Fibroblast of skin of left quadriceps (primary cell): Measurements from ENCODE around the gene KLHL17.
A peak's percentile ranks its signal among the peaks of the same experiment; 100 is the strongest.

ENCODE experiments used
- DNase-seq, 2 experiments: peaks; one replicate each; pipeline ENCODE4 v3.0.0-alpha.2; 2013; ENCODE audit warnings: low read depth in 2 of 2

Gene KLHL17

DNA sequence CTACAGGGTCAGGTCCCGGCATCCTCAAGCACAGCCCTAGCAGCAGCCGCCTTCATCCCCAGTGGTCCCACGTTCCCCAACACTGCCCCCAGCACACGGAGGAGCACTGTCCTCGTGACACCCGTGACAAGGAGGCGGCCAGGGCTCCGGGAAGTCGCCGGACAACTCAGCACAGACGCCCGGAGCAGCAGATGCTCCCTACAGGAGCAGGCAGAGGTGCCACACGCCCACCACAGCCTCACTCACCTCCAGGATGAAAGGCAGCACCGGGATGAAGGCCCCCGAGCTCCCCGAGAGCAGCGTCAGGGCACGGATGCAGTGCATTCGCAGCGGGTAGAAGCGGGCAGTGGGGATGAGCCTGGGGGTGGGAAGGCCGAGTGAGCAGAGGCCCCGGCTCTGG, 9.5 kb upstream of the KLHL17 start:
- DNase-seq: no peak

- no peak for DNase-seq
Observed at GRCh38 chr1:951364-951763, 9.0 kb upstream of the KLHL17 start.

- no peak for DNase-seq
Observed at GRCh38 chr1:952201-952600, 8.2 kb upstream of the KLHL17 start.

DNA sequence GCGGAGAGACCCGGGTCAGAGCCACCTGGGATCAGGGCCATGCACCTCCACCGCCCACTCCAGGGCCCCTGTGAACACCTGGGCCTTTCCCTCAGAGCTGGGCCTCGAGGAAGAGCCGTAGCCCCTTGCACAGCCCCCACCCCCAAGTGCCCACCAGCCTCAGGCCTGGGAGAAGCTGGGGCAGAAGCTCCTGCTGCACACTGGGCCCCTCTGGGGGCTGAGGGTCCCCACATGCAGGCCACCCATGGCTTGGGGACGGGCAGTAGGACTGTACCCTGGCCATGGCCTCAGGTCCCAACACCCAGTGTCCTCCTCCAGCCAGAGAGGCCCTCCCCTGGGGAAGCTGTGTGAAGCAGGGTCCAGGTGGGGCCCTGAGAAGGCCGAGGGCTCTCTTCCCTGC, 7.8 kb upstream of the KLHL17 start:
- DNase-seq: no peak

GRCh38 chr1:953524-954320, 6.7 kb upstream of the KLHL17 start:
- no peak for DNase-seq

DNA sequence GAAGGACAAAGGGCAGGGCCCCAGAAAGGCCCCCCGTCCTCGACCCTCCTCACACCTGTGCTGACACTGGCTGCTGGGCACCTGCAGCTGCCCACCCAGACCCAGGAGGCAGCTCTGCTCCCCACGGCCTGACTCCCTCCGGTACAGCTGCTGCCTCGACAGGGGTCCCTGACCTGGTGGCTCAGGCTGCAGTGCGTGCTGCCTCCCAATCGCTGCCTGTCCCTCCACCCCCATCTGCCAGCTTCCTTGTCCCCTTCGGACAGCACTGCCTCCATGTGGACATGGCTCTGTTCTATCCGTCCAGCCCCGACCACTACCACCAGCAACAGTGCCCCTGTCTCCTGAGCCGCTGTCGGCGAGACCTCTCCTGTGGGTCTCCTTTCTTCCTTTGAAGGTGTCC, 5.5 kb upstream of the KLHL17 start:
- DNase-seq: no peak

GRCh38 chr1:955474-955873, 4.9 kb upstream of the KLHL17 start:
- no peak for DNase-seq

DNA sequence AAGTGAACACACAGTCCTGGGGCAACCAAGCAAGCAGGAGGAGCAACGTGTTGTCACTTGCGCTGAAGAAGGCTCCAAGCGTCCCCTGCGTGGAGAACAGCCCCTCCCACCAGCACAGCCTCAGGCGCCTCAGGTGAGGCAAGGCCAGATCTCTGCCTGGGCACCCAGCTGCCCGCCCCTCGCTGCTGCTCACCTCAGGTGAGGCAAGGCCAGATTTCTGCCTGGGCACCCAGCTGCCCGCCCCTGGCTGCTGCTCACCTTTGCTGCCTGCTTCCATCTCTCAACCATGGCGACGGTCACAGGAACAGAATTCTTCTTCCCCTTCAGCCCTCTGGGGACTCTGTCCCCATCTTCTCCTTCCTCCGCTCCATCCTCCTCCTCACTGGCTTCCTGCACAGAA, 3.7 kb upstream of the KLHL17 start:
- no peak for DNase-seq

DNA sequence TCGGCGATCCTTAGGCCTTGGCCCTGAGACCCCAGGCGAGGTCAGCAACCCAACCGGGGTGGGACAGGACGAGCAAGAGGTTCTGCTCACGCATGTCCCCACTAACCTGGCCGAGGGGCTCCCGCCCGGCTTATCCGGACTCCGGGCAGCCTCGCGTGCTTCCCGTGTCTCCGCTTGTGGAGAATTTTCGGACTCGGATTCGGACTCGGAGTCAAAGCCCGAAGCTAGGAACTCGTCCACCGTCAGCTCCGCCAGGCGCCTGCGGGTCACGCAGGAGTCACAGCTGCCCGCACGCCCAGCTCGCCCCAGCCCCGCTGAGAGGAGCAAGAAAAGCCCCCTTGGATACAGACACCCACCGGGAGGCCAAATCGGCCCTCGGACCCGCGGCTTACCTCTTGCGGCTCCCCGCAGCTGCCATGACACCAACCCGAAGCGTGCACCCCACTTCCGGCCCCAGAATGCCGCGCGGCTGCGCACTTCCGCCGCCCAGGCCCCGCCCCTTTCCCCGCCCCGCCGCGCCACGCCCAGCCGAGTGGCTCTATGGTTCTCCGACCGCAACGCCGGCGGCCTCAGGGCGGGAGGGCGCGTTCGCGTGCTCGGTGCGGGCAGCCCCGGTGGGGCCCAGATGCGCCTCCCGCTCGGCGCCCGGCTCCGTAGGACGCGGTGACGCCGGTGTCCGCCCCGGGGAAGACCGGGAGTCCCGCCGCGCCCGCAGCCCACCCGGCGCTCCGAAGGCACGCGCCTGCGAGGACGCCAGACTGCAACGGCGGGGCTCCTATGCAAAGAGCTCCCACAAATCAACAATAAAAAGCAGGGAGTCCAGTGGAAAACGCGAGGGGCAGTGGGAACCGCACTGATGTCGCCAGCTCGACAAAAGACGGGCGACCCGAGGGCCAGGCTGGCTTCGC, 1.3 kb upstream of the KLHL17 start, which contains the start of gene NOC2L:
NOC2L (minus strand) TSS at position 434 of the 908 bp plus-strand sequence; CDS start at position 418, 16 bp downstream.
- peak; percentile 70 to 73 for DNase-seq

GRCh38 chr1:959731-960362, 537 bp upstream of the KLHL17 start:
- no peak for DNase-seq

GRCh38 chr1:961132-961669, 817 bp downstream of the KLHL17 start:
- DNase-seq: no peak

- DNase-seq: no peak
Observed at GRCh38 chr1:962381-963300, 2.3 kb downstream of the KLHL17 start.

- no peak for DNase-seq
Observed at GRCh38 chr1:963301-963651, 2.9 kb downstream of the KLHL17 start.

DNA sequence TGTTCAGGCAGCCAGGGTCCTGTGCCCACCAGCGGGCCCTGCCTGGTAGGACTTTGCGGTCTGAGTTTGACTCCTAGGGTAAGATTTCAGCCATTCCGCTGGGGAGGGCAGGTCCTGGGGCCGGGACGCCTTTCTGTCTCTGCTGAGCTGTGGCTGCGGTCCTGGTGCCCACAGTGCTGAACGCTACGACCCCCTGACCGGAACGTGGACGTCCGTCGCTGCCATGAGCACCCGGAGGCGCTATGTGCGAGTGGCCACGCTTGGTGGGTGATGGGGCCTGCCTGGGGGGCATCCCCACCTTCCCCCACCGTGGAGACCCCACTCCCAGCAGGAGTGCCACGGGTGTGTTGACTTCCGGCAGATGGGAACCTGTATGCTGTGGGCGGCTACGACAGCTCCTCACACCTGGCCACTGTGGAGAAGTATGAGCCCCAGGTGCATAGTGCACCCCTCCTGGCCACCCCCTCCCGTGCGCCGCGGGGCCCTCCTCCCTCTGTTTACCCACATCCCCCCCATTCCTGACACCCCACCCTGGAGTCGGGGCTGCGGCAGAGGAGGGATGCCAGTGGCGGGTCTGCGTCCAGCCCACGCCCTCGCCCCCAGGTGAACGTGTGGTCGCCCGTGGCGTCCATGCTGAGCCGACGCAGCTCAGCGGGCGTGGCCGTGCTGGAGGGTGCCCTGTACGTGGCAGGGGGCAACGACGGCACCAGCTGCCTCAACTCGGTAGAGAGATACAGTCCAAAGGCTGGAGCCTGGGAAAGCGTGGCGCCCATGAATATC, 3.6 kb downstream of the KLHL17 start:
- no peak for DNase-seq

DNA sequence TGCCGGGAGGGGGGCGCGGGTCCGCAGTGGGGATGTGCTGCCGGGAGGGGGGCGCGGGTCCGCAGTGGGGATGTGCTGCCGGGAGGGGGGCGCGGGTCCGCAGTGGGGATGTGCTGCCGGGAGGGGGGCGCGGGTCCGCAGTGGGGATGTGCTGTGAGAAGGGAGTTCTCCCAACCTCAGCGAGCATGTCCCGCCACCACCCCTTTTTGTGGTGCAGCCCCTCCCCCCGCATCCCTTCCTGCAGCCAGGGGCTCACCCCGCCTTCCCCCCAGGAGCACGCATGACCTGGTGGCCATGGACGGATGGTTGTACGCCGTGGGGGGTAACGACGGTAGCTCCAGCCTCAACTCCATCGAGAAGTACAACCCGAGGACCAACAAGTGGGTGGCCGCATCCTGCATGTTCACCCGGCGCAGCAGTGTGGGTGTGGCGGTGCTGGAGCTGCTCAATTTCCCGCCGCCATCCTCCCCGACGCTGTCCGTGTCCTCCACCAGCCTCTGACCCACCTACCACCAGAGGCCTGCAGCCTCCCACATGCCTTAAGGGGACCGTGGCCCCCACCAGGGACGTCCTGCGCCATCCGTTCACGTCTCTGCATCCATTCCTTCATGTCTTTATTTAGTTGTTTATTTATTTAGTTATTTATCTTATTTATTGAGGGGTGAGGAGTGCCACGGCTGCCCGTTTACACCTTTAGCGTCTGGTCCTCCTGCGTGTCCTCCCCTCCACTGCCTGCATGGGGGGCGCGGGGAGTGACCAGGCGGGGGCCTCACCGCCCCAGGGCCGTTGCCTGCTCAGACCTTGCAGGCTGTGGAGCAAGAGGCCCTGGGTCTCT, 4.5 kb downstream of the KLHL17 start:
- no peak for DNase-seq

DNA sequence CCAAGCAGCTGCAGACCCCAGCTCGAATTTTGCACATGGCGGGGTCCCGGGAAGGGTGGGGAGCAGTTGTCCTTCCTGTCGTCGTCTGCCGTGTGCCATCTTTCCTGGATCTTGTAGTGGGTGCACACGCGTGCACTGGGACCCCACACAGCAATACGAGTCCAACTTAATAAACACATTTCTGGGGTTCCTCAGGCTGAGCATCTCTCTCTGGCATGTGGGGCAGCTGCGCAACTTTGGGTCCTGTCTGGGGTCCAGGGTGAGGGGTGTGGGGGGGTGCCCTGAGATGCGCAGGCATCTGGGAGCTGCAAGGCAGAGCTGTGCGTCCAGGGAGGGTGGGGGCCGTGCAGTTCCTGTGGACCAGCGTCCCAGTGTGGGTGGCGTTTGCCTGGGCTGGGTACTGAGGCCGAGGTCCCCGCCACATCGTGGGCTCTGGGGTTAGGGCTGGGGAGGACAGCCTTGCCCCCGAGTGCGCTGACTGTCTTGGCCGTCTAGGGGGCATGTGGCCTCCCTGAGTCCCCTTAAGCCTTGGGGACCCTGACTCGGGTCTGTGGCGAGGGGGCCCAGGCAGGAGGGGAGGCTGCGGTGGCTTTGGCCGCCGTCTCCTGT, 5.2 kb downstream of the KLHL17 start:
- DNase-seq: no peak

DNA sequence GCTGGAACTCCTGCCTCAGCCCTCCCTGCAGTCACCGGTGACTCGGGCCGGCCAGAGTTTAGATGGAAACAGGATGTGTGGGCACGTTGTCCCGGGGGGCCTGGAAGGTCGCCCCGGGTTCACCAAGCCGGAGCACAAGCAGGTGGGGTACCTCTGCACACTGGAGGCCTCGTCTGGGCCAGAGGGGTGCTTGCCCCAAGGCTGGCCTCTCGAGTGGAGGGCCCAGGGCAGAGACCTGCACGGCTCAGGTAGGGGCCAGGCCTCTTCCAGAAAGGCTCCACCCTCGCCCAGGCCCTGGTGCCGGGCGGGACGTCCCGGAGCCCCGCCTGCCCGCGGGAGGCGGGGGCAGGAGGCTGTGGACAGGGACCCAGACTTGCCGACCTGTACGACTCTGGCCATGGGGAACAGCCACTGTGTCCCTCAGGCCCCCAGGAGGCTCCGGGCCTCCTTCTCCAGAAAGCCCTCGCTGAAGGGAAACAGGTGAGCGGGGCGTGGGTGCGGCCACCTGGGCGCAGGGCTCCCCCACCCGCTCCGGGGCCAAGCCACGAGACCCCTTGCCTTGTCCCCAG, 5.8 kb downstream of the KLHL17 start, which contains the start of gene PLEKHN1:
PLEKHN1 (plus strand) TSS at position 348 of the 569 bp plus-strand sequence; CDS start at position 398, 50 bp downstream.
- no peak for DNase-seq

DNA sequence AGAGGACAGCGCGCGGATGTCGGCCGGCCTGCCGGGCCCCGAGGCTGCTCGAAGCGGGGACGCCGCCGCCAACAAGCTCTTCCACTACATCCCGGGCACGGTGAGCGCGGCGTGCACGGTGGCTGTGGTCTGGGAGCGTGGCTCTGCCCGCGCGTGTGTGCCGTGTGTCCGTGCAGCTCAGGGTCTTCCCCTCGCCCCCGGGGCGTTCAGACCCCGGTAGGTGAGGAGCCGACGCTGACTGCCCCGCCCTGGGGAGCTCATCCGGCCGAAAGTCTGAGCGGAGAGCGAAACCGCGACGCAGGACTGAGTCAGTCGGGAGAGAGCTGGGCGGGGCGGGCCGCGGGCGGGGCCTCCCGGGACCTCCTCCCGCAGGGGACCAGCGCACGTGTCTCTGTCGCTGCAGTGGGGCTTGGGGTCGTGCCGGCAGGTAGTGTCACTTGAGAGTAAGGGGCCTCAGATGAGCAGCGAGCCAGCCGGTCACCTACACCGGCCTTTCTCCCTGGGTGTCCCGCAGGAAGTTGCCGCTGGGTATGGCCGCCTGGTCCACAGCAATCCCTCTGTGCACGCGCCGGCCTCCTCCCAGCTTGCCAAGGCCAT, 6.4 kb downstream of the KLHL17 start:
- no peak for DNase-seq
